Cardiac muscle cell (in vitro differentiated cells and primary cell): ENCODE measurements around the gene GNE. TPM values are rescaled to one million over a fixed set of nuclear protein-coding genes. Genes with fewer than 3 reads are reported as not detected.

Experiments used
- DNase-seq, 2 donors: peaks; one replicate each; pipeline versions ENCODE4 v3.0.0 to v3.0.0-alpha.2; 2010 to 2017; ENCODE audit warnings: low read depth in 1 of 2, low spot score in 1 of 2
- H3K27ac ChIP-seq: fragments of 200-600 bp; sonication (generic); 2 replicates; pipeline ENCODE4 v1.5.1; 2016
- H3K27me3 ChIP-seq: fragments of 200-600 bp; sonication (generic); 2 replicates; pipeline ENCODE4 v1.6.0; 2016; ENCODE audit warnings: control low read depth
- H3K36me3 ChIP-seq: fragments of 200-600 bp; sonication (generic); 2 replicates; pipeline ENCODE4 v1.5.1; 2016; ENCODE audit warnings: control low read depth
- H3K4me1 ChIP-seq: fragments of 200-600 bp; sonication (generic); 2 replicates; pipeline ENCODE4 v1.8.1; 2017; ENCODE audit warnings: low read depth, mild to moderate bottlenecking, mixed run types
- H3K4me3 ChIP-seq: fragments of 200-600 bp; sonication (generic); 2 replicates; pipeline ENCODE4 v1.5.1; 2016; ENCODE audit warnings: mild to moderate bottlenecking
- H3K9me3 ChIP-seq: fragments of 200-600 bp; sonication (generic); 2 replicates; pipeline ENCODE4 v1.5.1; 2017; ENCODE audit warnings: low read depth, mild to moderate bottlenecking, control low read depth
- CTCF ChIP-seq: IDR thresholded peaks from 2 replicates; pipeline ENCODE4 v1.5.1; 2012; ENCODE audit warnings: low read depth, mild to moderate bottlenecking, low read length
- polyA plus RNA-seq: library from polyadenylated mRNA; unstranded; fragments of >200 nt; fragmentation: Nextera tagmentation; extraction: Ambion mirVana; gene quantifications from 2 replicates; pipeline ENCODE4 v1.2.1, GENCODE V29; 2016
- total RNA-seq: library from RNA; depleted of rRNA; stranded (reverse); fragments of >200 nt; gene quantifications from 2 replicates; pipeline ENCODE4 v1.2.3, GENCODE V29; 2016

The GNE gene
- total and polyA plus RNA-seq, 2 experiments from 2014 or later: 3.6 to 9.5 TPM

- Histone ChIP-seq H3K36me3 (no peaks in the 10 kb centered on the region), H3K4me3 (no peak overlapping the region), H3K9me3 (no peaks in the 10 kb centered on the region), H3K27me3 (no peaks in the 10 kb centered on the region), H3K4me1 (peaks cover 15% of the 10 kb centered on the region), H3K27ac (no peak overlapping the region)
- DNase-seq: peak; percentile 75 to 87
- TF ChIP-seq CTCF: peak; percentile 82
Observed at GRCh38 chr9:36166168-36166927, 91.9 kb downstream of the GNE start.

DNA sequence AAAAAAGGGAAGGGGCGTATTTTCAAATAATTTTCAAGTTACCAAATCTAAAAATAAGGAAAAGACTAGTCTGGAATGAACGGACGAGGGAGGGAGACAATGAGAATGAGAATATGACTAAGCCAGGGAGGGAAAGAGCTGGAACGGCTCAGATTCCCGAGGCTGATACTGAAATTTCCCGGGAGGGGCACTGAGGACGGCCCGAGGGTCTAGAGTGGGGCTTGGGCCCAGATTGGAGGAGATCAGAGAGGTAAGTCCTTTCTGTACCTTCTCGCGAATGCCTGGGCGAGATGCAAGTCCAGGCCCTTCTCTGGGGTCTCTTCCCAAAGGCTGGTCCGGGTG is 92.5 kb downstream of the GNE start:
- no peak for TF ChIP-seq CTCF
- H3K27me3 ChIP-seq: no peaks in the 10 kb centered on the region
- peak in 1 of 2 donors; percentile 45 for DNase-seq
- no peak overlapping the region for H3K27ac ChIP-seq
- no peaks in the 10 kb centered on the region for H3K36me3 ChIP-seq
- H3K4me3 ChIP-seq: no peak overlapping the region
- no peaks in the 10 kb centered on the region for H3K9me3 ChIP-seq
- peaks cover 15% of the 10 kb centered on the region for H3K4me1 ChIP-seq

DNA sequence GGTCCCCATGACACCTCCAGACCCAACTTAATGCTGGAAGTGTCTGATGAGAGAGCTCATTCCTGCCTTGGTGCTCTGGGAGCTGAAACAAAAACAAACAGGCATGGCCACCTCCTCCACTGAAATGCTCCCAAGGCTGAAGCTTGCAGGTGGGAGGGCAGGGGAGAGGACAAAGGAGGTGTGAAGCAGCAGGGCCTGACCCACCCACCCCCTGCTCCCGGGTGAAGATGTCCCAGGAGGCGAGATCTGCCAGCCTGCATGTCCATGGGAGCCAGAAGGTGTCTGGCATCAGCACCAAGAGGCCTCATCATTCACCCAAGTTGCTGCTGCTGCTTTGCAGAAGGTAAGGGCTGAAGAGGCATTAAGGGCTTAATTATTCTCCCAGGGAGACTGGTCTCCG is 93.3 kb downstream of the GNE start:
- Histone ChIP-seq H3K4me1 (peaks cover 15% of the 10 kb centered on the region), H3K27me3 (no peaks in the 10 kb centered on the region), H3K9me3 (no peaks in the 10 kb centered on the region), H3K36me3 (no peaks in the 10 kb centered on the region), H3K27ac (no peak overlapping the region), H3K4me3 (no peak overlapping the region)
- TF ChIP-seq CTCF: no peak
- DNase-seq: no peak

Other genes with a start within 250 kb of the GNE start
- gene RECK, start 221.5 kb downstream of the GNE start, total RNA-seq: 6.4 and 8.5 TPM in 2 replicates
- gene RECK, start 221.5 kb downstream of the GNE start, polyA plus RNA-seq: 11.1 and 15.3 TPM in 2 replicates
- gene GLIPR2, start 121.7 kb downstream of the GNE start, total RNA-seq: 3.2 and 8.6 TPM in 2 replicates
- gene GLIPR2, start 121.7 kb downstream of the GNE start, polyA plus RNA-seq: 9.2 and 15.1 TPM in 2 replicates
- 0.39 TPM in 1 of 2 replicates, not detected in the other for gene CCIN, start 89.1 kb downstream of the GNE start, total RNA-seq
- gene CCIN, start 89.1 kb downstream of the GNE start, polyA plus RNA-seq: not detected in 2 replicates
- gene CLTA, start 67.5 kb downstream of the GNE start, total RNA-seq: 236 TPM in 2 replicates
- gene CLTA, start 67.5 kb downstream of the GNE start, polyA plus RNA-seq: 118 and 147 TPM in 2 replicates
- 18.6 and 26.3 TPM in 2 replicates for gene RNF38, start 141.8 kb upstream of the GNE start, total RNA-seq
- 20.1 and 34.5 TPM in 2 replicates for gene RNF38, start 141.8 kb upstream of the GNE start, polyA plus RNA-seq